ENCODE results near the gene ST7.

DNA sequence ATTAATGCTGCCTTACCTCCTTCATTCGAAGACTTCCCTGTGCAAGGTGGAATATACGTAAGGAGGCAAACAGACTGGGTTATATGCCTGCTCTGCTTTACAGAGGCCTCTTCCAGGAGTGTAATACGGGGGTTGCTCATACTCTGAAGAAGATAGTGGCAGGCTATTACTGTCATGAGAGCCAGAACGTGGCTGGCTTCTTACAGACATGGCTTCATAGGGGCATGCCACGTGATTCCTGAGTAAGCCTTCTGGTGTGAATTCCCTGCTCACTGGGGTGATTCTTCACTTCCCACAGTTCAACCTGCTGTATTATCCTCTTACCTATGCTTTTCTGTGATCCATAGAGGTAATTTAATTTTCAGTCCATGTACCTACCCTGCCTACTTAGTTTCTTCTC, 141.8 kb downstream of the ST7 start:
- TF ChIP-seq EZH2 (IDR thresholded peaks at IDR 0.05; ENCODE audit: borderline replicate concordance, insufficient read depth, low read depth, low read length, poor library complexity, severe bottlenecking) (no peak), CTCF (IDR thresholded peaks at IDR 0.05) (no peak)
